HCT116 (cell line): ENCODE data around the gene MYO1E. TPM values are rescaled to one million over a fixed set of nuclear protein-coding genes. Genes with fewer than 3 reads are reported as not detected.

Experiments
- ATAC-seq: fragments of 200-7000 bp; cut with Tn5 transposase; 2 replicates; pipeline ENCODE4 v1.9.1; 2020; ENCODE audit warnings: mild to moderate bottlenecking, moderate library complexity
- BruUV-seq: library from RNA; stranded (reverse); fragments of 400-500 nt; replicated peaks from 2 replicates; lab custom pipeline; 2021; lab: Mats Ljungman, UMichigan
- CTCF ChIA-PET: fragments of 300-600 bp; sonication (Branson Sonifier 250); formaldehyde crosslinking; loops from one replicate; lab custom pipeline; 2021; ENCODE audit warnings: antibody characterized with exemption; lab: Charles Lee
- POLR2A ChIA-PET: fragments of 300-600, 350-600 bp; sonication (Branson Sonifier 250); formaldehyde crosslinking; loops from one replicate; lab custom pipeline; 2021; ENCODE audit warnings: antibody characterized with exemption; lab: Charles Lee
- RAD21 ChIA-PET, 2 experiments: fragments of 300-600 bp; sonication (Branson Sonifier 250); formaldehyde crosslinking; loops; one replicate each; lab custom pipeline; 2023; ENCODE audit warnings: low total read pairs in 2 of 2; ENCODE audit not compliant: uncharacterized antibody in 2 of 2, unreplicated experiment in 2 of 2, low non-redundant PET in 1 of 2; lab: Charles Lee
- DNase-seq: peaks from one replicate; pipeline ENCODE4 v3.0.0-alpha.2; 2010; ENCODE audit warnings: low read depth, low spot score
- H2AFZ ChIP-seq: fragments of 200-600 bp; shearing (Covaris generic), sonication (generic); 2 replicates; pipeline ENCODE4 v1.6.1; 2017; ENCODE audit warnings: low read depth, mixed run types, mixed read lengths, antibody characterized with exemption, low read length; ENCODE audit not compliant: poor library complexity, severe bottlenecking
- H3K27ac ChIP-seq: 2 replicates; pipeline ENCODE4 v1.5.1; 2012; ENCODE audit warnings: low read depth, low read length
- H3K27me3 ChIP-seq: fragments of 200-600 bp; sonication (generic); 2 replicates; pipeline ENCODE4 v1.6.1; 2016; ENCODE audit warnings: mixed run types, low read length, mixed read lengths; ENCODE audit not compliant: insufficient read depth
- H3K36me3 ChIP-seq, 2 experiments: fragments of 200-500 bp in 1 of 2; fragments of 200-600 bp in 1 of 2; sonication (Bioruptor generic) in 1 of 2; sonication (generic) in 1 of 2; 2 replicates each; pipeline versions ENCODE4 v1.5.1 to v1.6.1; 2014 to 2016; ENCODE audit warnings: low read length in 2 of 2, inconsistent platforms in 1 of 2, mixed read lengths in 1 of 2, mixed run types in 1 of 2; ENCODE audit not compliant: insufficient read depth in 2 of 2, control insufficient read depth in 1 of 2
- H3K4me1 ChIP-seq, 2 experiments: fragments of 200-600 bp in 1 of 2; sonication (generic) in 1 of 2; 2 replicates each; pipeline versions ENCODE4 v1.5.1 to v1.6.1; 2012 to 2017; ENCODE audit warnings: low read length in 2 of 2, inconsistent platforms in 1 of 2, mild to moderate bottlenecking in 1 of 2, mixed read lengths in 1 of 2, mixed run types in 1 of 2, moderate library complexity in 1 of 2; ENCODE audit not compliant: insufficient read depth in 2 of 2, control insufficient read depth in 1 of 2
- H3K4me2 ChIP-seq: fragments of 200-600 bp; sonication (generic); 2 replicates; pipeline ENCODE4 v1.6.1; 2017; ENCODE audit warnings: mixed run types, low read length, mixed read lengths
- H3K4me3 ChIP-seq, 2 experiments: fragments of 200-600 bp in 1 of 2; sonication (generic) in 1 of 2; replicated peaks in 1 of 2; 2 replicates each; pipeline ENCODE4 v1.5.1; 2011 to 2016; ENCODE audit warnings: low read length in 2 of 2, control low read depth in 1 of 2, low read depth in 1 of 2, mild to moderate bottlenecking in 1 of 2, mixed read lengths in 1 of 2, mixed run types in 1 of 2
- H3K79me2 ChIP-seq: fragments of 200-600 bp; sonication (generic); 2 replicates; pipeline ENCODE4 v1.6.1; 2017; ENCODE audit warnings: mild to moderate bottlenecking, mixed run types, low read length, moderate library complexity, mixed read lengths; ENCODE audit not compliant: insufficient read depth
- H3K9ac ChIP-seq: fragments of 200-600 bp; sonication (generic); 2 replicates; pipeline ENCODE4 v1.6.1; 2016; ENCODE audit warnings: low read length, mixed read lengths
- H3K9me2 ChIP-seq: fragments of 200-600 bp; sonication (generic), shearing (Covaris generic); 2 replicates; pipeline ENCODE4 v1.6.1; 2017; ENCODE audit warnings: mixed run types, mild to moderate bottlenecking, moderate library complexity; ENCODE audit not compliant: insufficient read depth
- H3K9me3 ChIP-seq, 2 experiments: fragments of 200-500 bp in 1 of 2; fragments of 200-600 bp in 1 of 2; sonication (Bioruptor generic) in 1 of 2; sonication (generic) in 1 of 2; 2 replicates each; pipeline ENCODE4 v1.6.1; 2014 to 2017; ENCODE audit warnings: low read length in 2 of 2, mixed read lengths in 2 of 2, inconsistent platforms in 1 of 2, low read depth in 1 of 2, mild to moderate bottlenecking in 1 of 2, mixed run types in 1 of 2, moderate library complexity in 1 of 2; ENCODE audit not compliant: control insufficient read depth in 1 of 2, insufficient read depth in 1 of 2
- H4K20me1 ChIP-seq: fragments of 200-600 bp; sonication (generic), shearing (Covaris generic); 2 replicates; pipeline ENCODE4 v1.6.1; 2017; ENCODE audit warnings: mixed run types, mild to moderate bottlenecking, moderate library complexity; ENCODE audit not compliant: insufficient read depth
- CBX3 ChIP-seq: IDR thresholded peaks from 2 replicates; pipeline ENCODE4 v1.6.1; 2012; ENCODE audit warnings: low read depth
- EGR1 ChIP-seq: IDR thresholded peaks from 2 replicates; pipeline ENCODE4 v1.6.1; 2012; ENCODE audit warnings: low read depth
- EZH2phosphoT487 ChIP-seq: fragments of 200-600 bp; IDR thresholded peaks from 2 replicates; pipeline ENCODE4 v1.6.1; 2018; ENCODE audit warnings: antibody characterized with exemption, borderline replicate concordance
- POLR2A ChIP-seq: IDR thresholded peaks from 2 replicates; pipeline ENCODE4 v1.7.0; 2011; ENCODE audit warnings: borderline replicate concordance; ENCODE audit not compliant: insufficient read depth, insufficient read length; ENCODE audit errors: extremely low read depth
- ZNF274 ChIP-seq: fragments of 200-500 bp; sonication (Bioruptor generic); IDR thresholded peaks from 2 replicates; pipeline ENCODE4 v1.6.1; 2014; ENCODE audit warnings: mild to moderate bottlenecking, low read depth, low read length, inconsistent platforms
- intact Hi-C: fragments of 100-400 bp; cut with micrococcal nuclease; formaldehyde crosslinking; loops from 2 replicates; pipeline ENCODE4 v1.10.0; 2022
- total RNA-seq: library from RNA; stranded (reverse); gene quantifications from one replicate; pipeline ENCODE4 v1.2.1, GENCODE V29; 2021; ENCODE audit not compliant: unreplicated experiment

The MYO1E gene
- total RNA-seq, 1 experiment from 2014 or later = 182 TPM

DNA sequence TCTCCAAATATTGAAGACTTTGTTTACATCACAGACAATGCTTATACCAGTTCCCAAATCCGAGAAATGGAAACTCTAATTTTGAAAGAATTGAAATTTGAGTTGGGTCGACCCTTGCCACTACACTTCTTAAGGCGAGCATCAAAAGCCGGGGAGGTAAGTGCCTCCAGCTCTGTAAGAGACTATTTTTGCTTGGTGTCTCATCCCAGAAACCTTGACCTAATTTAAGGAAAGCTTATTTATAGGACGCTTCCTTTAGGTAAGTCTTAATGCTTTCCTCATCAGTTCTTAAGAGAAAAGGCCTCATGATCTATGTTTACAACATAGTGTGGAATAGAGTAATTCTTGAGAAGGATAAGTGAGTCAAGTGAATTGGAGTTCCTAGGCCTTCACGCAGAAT, 255.9 kb downstream of the MYO1E start:
- TF ChIP-seq CBX3 = no peak
- TF ChIP-seq EZH2phosphoT487 = no peak
- no peak for TF ChIP-seq EGR1
- TF ChIP-seq, all 23 proteins: peak for 0
- Histone ChIP-seq H3K9me3 (no peaks in the 10 kb centered on the region), H3K27ac (no peak overlapping the region), H3K4me3 (no peak overlapping the region), H3K9me2 (no peaks in the 10 kb centered on the region), H3K4me1 (no peaks in the 10 kb centered on the region), H2AFZ (no peak overlapping the region), H3K9ac (no peak overlapping the region), H3K36me3 (peaks cover 52 to 63% of the 10 kb centered on the region in 2 experiments), H3K79me2 (peaks cover 13% of the 10 kb centered on the region), H3K4me2 (no peak overlapping the region), H4K20me1 (no peaks in the 10 kb centered on the region), H3K27me3 (no peaks in the 10 kb centered on the region)
- intact Hi-C loops = no loop called here
- POLR2A ChIA-PET = no interaction called here
- ATAC-seq (no peak), DNase-seq (no peak)
- CTCF ChIA-PET = interaction anchor here (1.5 kb wide), 1 partner anchor 904 kb away, joined by 3 read pairs; no protein-coding TSS in a partner anchor
- no TSS peak for BruUV-seq
- RAD21 ChIA-PET = no interaction called here

DNA sequence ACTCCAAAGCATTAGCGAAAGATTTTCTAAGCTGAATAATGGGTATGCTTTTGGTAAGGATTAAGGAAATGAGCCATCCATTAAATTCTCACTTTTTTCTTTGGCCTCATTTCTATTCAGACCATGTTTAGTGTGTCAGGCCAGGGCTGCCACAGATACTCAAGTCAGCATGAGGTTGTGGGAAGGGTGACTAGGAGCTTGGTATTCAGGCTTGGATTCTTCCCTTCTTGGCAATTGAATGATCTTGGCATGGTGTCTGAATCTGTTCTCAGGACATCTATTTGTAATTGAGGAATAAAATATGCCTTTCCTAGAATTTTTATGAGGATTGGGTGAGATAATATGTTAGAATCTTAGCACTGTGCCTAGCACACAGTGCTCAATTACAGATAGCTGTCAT, 256.5 kb downstream of the MYO1E start:
- no peak overlapping the region for H3K27ac ChIP-seq
- intact Hi-C loops = no loop called here
- no peak overlapping the region for H3K4me3 ChIP-seq
- no peak overlapping the region for H3K4me2 ChIP-seq
- H3K36me3 ChIP-seq = peaks cover 56 to 69% of the 10 kb centered on the region in 2 experiments
- no peak overlapping the region for H3K9ac ChIP-seq
- no peak overlapping the region for H2AFZ ChIP-seq
- H3K4me1 ChIP-seq = no peaks in the 10 kb centered on the region
- CTCF ChIA-PET = interaction anchor here (1.5 kb wide), 1 partner anchor 904 kb away, joined by 3 read pairs; no protein-coding TSS in a partner anchor
- POLR2A ChIA-PET = no interaction called here
- ATAC-seq = no peak
- H3K27me3 ChIP-seq = no peaks in the 10 kb centered on the region
- no peaks in the 10 kb centered on the region for H3K9me3 ChIP-seq
- no peak for DNase-seq
- H3K79me2 ChIP-seq = peaks cover 19% of the 10 kb centered on the region
- H4K20me1 ChIP-seq = no peaks in the 10 kb centered on the region
- no TSS peak for BruUV-seq
- no peaks in the 10 kb centered on the region for H3K9me2 ChIP-seq
- RAD21 ChIA-PET = interaction anchor here in 1 of 2 experiments (0.5 kb wide), 1 partner anchor 31 kb away, joined by 3 read pairs; no protein-coding TSS in a partner anchor
- TF ChIP-seq POLR2A (no peak), ZNF274 (no peak)
- TF ChIP-seq, all 23 proteins: peak for 0
